Measurements from ENCODE around the gene IFNA16.
"Not testable (repeated sequence)": the region's sequence is repeated elsewhere in the genome, so short reads cannot be mapped to it uniquely, and the experiment has no call there.

- TF ChIP-seq CTCF (conservative IDR thresholded peaks at IDR 0.05; ENCODE audit: low read length); EZH2phosphoT487 (IDR thresholded peaks at IDR 0.05; ENCODE audit: borderline replicate concordance): not testable (repeated sequence)
Measured at GRCh38 chr9:21207043-21207442, 10.1 kb downstream of the IFNA16 start, which contains the start of gene IFNA10.
